Measurements from ENCODE around the gene PP2D1.
"Not testable (repeated sequence)": the region's sequence is repeated elsewhere in the genome, so short reads cannot be mapped to it uniquely, and the experiment has no call there.

PP2D1 gene

GRCh38 chr3:19967208-19967607 lies 44.9 kb downstream of the PP2D1 start:
- DNase-seq: no peak

- no peak for DNase-seq
These were observed 50.1 kb downstream of the PP2D1 start for GRCh38 chr3:19961960-19962359.

GRCh38 chr3:19960696-19961095 lies 51.4 kb downstream of the PP2D1 start:
- DNase-seq: no peak

- no peak for DNase-seq
These were observed 52.6 kb downstream of the PP2D1 start for GRCh38 chr3:19959505-19959904.

- not testable (repeated sequence) for DNase-seq
These were observed 54.7 kb downstream of the PP2D1 start for GRCh38 chr3:19957354-19957753.

- DNase-seq: no peak
These were observed 57.4 kb downstream of the PP2D1 start for GRCh38 chr3:19954676-19955075.

GRCh38 chr3:19950316-19950715 lies 61.7 kb downstream of the PP2D1 start:
- no peak for DNase-seq

GRCh38 chr3:19948226-19948591 lies 63.9 kb downstream of the PP2D1 start:
- DNase-seq: no peak

- DNase-seq: peak; percentile 14
These were observed 64.4 kb downstream of the PP2D1 start for GRCh38 chr3:19947549-19948225.

GRCh38 chr3:19946832-19947548 lies 65.1 kb downstream of the PP2D1 start, which contains the start of gene RAB5A:
Gene RAB5A (plus strand): TSS chr3:19947097. CDS start chr3:19950899, 3,802 bp downstream.
- peak; percentile 86 for DNase-seq

- peak; percentile 30 for DNase-seq
These were observed 65.9 kb downstream of the PP2D1 start for GRCh38 chr3:19945969-19946831.

GRCh38 chr3:19945534-19945933 lies 66.5 kb downstream of the PP2D1 start:
- no peak for DNase-seq

- DNase-seq: no peak
These were observed 71.4 kb downstream of the PP2D1 start for GRCh38 chr3:19940643-19941042.

GRCh38 chr3:19938295-19938627 lies 73.8 kb downstream of the PP2D1 start:
- DNase-seq: no peak

- no peak for DNase-seq
These were observed 74.4 kb downstream of the PP2D1 start for GRCh38 chr3:19937459-19938294.
